IMR-90 (cell line): Measurements from ENCODE around the gene MUC5AC. TPM values are rescaled to one million over a fixed set of nuclear protein-coding genes. Genes with fewer than 3 reads are reported as not detected.
A peak's percentile ranks its signal among the peaks of the same experiment; 100 is the strongest.

ENCODE experiments used
- ATAC-seq: fragments of 200-7000 bp; cut with Tn5 transposase; 2 replicates; pipeline ENCODE4 v1.9.1; 2020; ENCODE audit warnings: low read depth, mild to moderate bottlenecking, moderate library complexity
- BruUV-seq: library from RNA; stranded (reverse); fragments of 400-500 nt; replicated peaks from 2 replicates; lab custom pipeline; 2021; lab: Mats Ljungman, UMichigan
- CTCF ChIA-PET: fragments of 300-600 bp; formaldehyde crosslinking; extraction: SDS; loops from one replicate; lab custom pipeline; 2021; ENCODE audit warnings: antibody characterized with exemption; lab: Yijun Ruan, JAX
- POLR2A ChIA-PET: fragments of 300-600 bp; sonication (Branson Sonifier 250); formaldehyde crosslinking; loops from one replicate; lab custom pipeline; 2022; ENCODE audit warnings: antibody characterized with exemption; ENCODE audit not compliant: unreplicated experiment; lab: Charles Lee
- DNase-seq: peaks from one replicate; pipeline ENCODE4 v3.0.0; 2013
- H2AFZ ChIP-seq: replicated peaks from 2 replicates; pipeline ENCODE3; 2013; ENCODE audit warnings: low read length, mild to moderate bottlenecking; ENCODE audit not compliant: poor library complexity
- H2AK5ac ChIP-seq: 2 replicates; pipeline ENCODE4 v1.6.1; 2013; ENCODE audit warnings: low read depth, low read length, inconsistent platforms
- H2AK9ac ChIP-seq: replicated peaks from 2 replicates; pipeline ENCODE3; 2013; ENCODE audit warnings: mild to moderate bottlenecking, low read depth, low read length, moderate library complexity; ENCODE audit not compliant: poor library complexity
- H2BK120ac ChIP-seq: 2 replicates; pipeline ENCODE4 v1.6.1; 2013; ENCODE audit warnings: low read depth, low read length, inconsistent platforms
- H2BK15ac ChIP-seq: 3 replicates; pipeline ENCODE4 v1.6.1; 2013; ENCODE audit warnings: low read depth, low read length, inconsistent platforms
- H2BK20ac ChIP-seq: 2 replicates; pipeline ENCODE4 v1.6.1; 2013; ENCODE audit warnings: low read depth, mild to moderate bottlenecking, inconsistent platforms, low read length, moderate library complexity
- H2BK5ac ChIP-seq: 2 replicates; pipeline ENCODE4 v1.6.1; 2013; ENCODE audit warnings: mild to moderate bottlenecking, low read depth, low read length, inconsistent platforms; ENCODE audit not compliant: poor library complexity, severe bottlenecking
- H3K14ac ChIP-seq: replicated peaks from 2 replicates; pipeline ENCODE4 v1.6.1; 2013; ENCODE audit warnings: low read depth, low read length, inconsistent platforms
- H3K18ac ChIP-seq: 2 replicates; pipeline ENCODE4 v1.6.1; 2013; ENCODE audit warnings: low read depth, low read length, control low read depth
- H3K23ac ChIP-seq: 2 replicates; pipeline ENCODE4 v1.6.1; 2013; ENCODE audit warnings: low read depth, low read length, inconsistent platforms
- H3K27ac ChIP-seq: 2 replicates; pipeline ENCODE4 v1.5.1; 2013; ENCODE audit warnings: mild to moderate bottlenecking, control low read depth, low read length; ENCODE audit not compliant: insufficient read depth
- H3K27me3 ChIP-seq: 2 replicates; pipeline ENCODE4 v1.6.1; 2013; ENCODE audit warnings: low read length; ENCODE audit not compliant: control insufficient read depth, insufficient read depth
- H3K36me3 ChIP-seq: 2 replicates; pipeline ENCODE4 v1.6.1; 2013; ENCODE audit warnings: low read length, mixed read lengths; ENCODE audit not compliant: control insufficient read depth, insufficient read depth
- H3K4ac ChIP-seq: 2 replicates; pipeline ENCODE4 v1.6.1; 2013; ENCODE audit warnings: low read depth, low read length, inconsistent platforms
- H3K4me1 ChIP-seq: 2 replicates; pipeline ENCODE4 v1.6.1; 2013; ENCODE audit warnings: low read length, mixed read lengths; ENCODE audit not compliant: control insufficient read depth, insufficient read depth
- H3K4me2 ChIP-seq: 2 replicates; pipeline ENCODE4 v1.6.1; 2013; ENCODE audit warnings: low read depth, mild to moderate bottlenecking, control low read depth, low read length, moderate library complexity
- H3K4me3 ChIP-seq: 2 replicates; pipeline ENCODE4 v1.5.1; 2013; ENCODE audit warnings: low read depth, mild to moderate bottlenecking, control low read depth, low read length, moderate library complexity; ENCODE audit not compliant: insufficient read depth
- H3K56ac ChIP-seq: 2 replicates; pipeline ENCODE4 v1.6.1; 2013; ENCODE audit warnings: low read length, inconsistent platforms; ENCODE audit not compliant: insufficient read depth; ENCODE audit errors: extremely low read depth
- H3K79me1 ChIP-seq, 2 experiments: 2 replicates each; pipeline ENCODE4 v1.6.1; 2013; ENCODE audit warnings: low read length in 2 of 2, inconsistent platforms in 1 of 2, low read depth in 1 of 2
- H3K9ac ChIP-seq: 2 replicates; pipeline ENCODE4 v1.6.1; 2013; ENCODE audit warnings: low read depth, low read length, control low read depth
- H3K9me1 ChIP-seq: 2 replicates; pipeline ENCODE4 v1.6.1; 2013; ENCODE audit warnings: low read length, inconsistent platforms; ENCODE audit not compliant: insufficient read depth
- H3K9me3 ChIP-seq: 2 replicates; pipeline ENCODE4 v1.6.1; 2013; ENCODE audit warnings: low read length; ENCODE audit not compliant: control insufficient read depth, insufficient read depth
- H4K20me1 ChIP-seq: 2 replicates; pipeline ENCODE4 v1.6.1; 2013; ENCODE audit warnings: low read length, inconsistent platforms; ENCODE audit not compliant: insufficient read depth
- H4K5ac ChIP-seq: 2 replicates; pipeline ENCODE4 v1.6.1; 2013; ENCODE audit warnings: mild to moderate bottlenecking, low read depth, low read length, control low read depth
- H4K8ac ChIP-seq, 2 experiments: 2 replicates each; pipeline ENCODE4 v1.6.1; 2013; ENCODE audit warnings: low read depth in 2 of 2, low read length in 2 of 2, control low read depth in 1 of 2, inconsistent platforms in 1 of 2
- H4K91ac ChIP-seq: 2 replicates; pipeline ENCODE4 v1.6.1; 2013; ENCODE audit warnings: low read depth, low read length, inconsistent platforms; ENCODE audit not compliant: insufficient read depth
- CTCF ChIP-seq: conservative IDR thresholded peaks from 2 replicates; pipeline ENCODE4 v1.5.1; 2012; ENCODE audit warnings: mild to moderate bottlenecking, low read depth, low read length, improper control_type of control experiment
- RAD21 ChIP-seq: IDR thresholded peaks from 2 replicates; pipeline ENCODE4 v1.6.1; 2012; ENCODE audit warnings: low read length, improper control_type of control experiment
- RCOR1 ChIP-seq: IDR thresholded peaks from 2 replicates; pipeline ENCODE4 v1.6.1; 2012; ENCODE audit warnings: mild to moderate bottlenecking, low read length, improper control_type of control experiment; ENCODE audit not compliant: insufficient replicate concordance
- SMC3 ChIP-seq: fragments of 150-350 bp; IDR thresholded peaks from 2 replicates; pipeline ENCODE4 v1.6.1; 2016; ENCODE audit warnings: low read depth, mild to moderate bottlenecking, antibody characterized with exemption, low read length, moderate library complexity
- WGBS, 2 experiments: methylation state at CpG; one replicate each; pipeline versions ENCODE4 v1.1.5 to v1.1.7; 2013; ENCODE audit warnings: missing lambda C conversion rate in 2 of 2; ENCODE audit not compliant: insufficient read length in 1 of 2; ENCODE audit errors: extremely low coverage in 2 of 2; 5-methylcytosine and 5-hydroxymethylcytosine counted together
- dilution Hi-C: fragments of 300-500 bp; cut with HindIII; formaldehyde crosslinking; loops from one replicate; pipeline ENCODE4 v1.14.3; 2018; ENCODE audit warnings: low sequenced_read_pairs; ENCODE audit not compliant: unreplicated experiment
- in situ Hi-C: fragments of 300-500 bp; cut with MboI; formaldehyde crosslinking; loops from 3 replicates; pipeline ENCODE4 v1.14.3; 2019; ENCODE audit warnings: low sequenced_read_pairs, inconsistent platforms, mixed read lengths
- intact Hi-C: fragments of 100-400 bp; cut with micrococcal nuclease; formaldehyde crosslinking; loops from 2 replicates; pipeline ENCODE4 v1.10.0; 2022
- polyA plus RNA-seq, 3 experiments: library from polyadenylated mRNA; depleted of rRNA; stranded (reverse); fragments of >200 nt; gene quantifications; 2 replicates each; pipeline ENCODE4 v1.2.3, GENCODE V29; 2012; ENCODE audit warnings: low replicate concordance in 1 of 3
- total RNA-seq: library from RNA; depleted of rRNA; stranded (reverse); fragments of >200 nt; gene quantifications from 2 replicates; pipeline ENCODE4 v1.2.3, GENCODE V29; 2012

The MUC5AC gene
- total and polyA plus RNA-seq, 2 of the 4 experiments (the other 2 are of a cell fraction): 0.02 TPM; not detected in 1

DNA sequence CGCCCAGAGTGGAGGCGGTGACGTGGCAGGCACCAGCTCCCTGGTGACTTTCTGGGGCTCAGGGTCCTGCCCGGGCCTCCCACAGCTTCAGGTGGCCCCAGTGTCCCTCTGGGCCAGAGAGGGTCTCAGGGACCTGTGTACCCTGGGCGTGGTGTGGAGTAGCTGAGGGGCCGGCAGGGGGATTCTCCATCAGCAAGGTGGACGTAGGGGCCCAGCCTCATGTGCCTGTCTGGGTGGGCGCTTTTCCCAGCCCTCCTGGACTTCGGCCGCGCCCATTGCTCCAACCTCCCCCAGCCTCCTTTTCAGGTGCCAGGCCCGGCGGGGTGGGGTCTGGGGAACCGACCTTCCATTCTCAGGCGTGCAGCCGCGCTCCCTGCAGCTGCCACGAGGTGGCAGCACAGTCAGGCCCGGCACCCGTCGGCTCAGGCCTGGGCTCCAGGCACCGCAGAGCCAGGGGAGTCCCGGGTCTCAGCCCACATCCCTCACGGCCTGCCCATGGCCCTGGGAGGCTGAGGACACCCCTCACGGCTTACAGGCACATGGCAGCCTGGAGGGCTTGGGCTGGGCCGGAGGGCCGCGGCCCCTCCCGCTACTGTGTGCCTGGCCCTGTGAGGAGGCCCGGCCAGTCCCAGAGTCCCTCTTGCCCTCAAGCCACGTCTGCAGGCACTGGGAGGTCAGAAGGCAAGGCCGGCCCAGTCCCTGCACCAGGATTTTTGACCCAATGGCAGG lies 45.2 kb downstream of the MUC5AC start:
- in situ Hi-C loops (loop anchor here (25.0 kb wide), 1 partner anchor 309 kb away; no protein-coding TSS in a partner anchor), dilution Hi-C loops (no loop called here)

More for the DNA sequence above, 45.2 kb downstream of the MUC5AC start:
- BruUV-seq: no TSS peak
- H3K4me1 ChIP-seq: no peaks in the 10 kb centered on the region
- no peak overlapping the region for H3K56ac ChIP-seq
- WGBS, 2 experiments: 3% methylated on average over 15 of the region's 32 CpGs; no CpG with 5 or more reads in 1 of the 2 experiments
- intact Hi-C loops: loop anchor here (1.0 to 2.0 kb wide), 2 partner anchors 88 to 312 kb away; no protein-coding TSS in a partner anchor
- no peak overlapping the region for H3K14ac ChIP-seq
- ChIA-PET CTCF (interaction anchor here (0.9 kb wide), 1 partner anchor 26 kb away, joined by 3 read pairs; no protein-coding TSS in a partner anchor), POLR2A (no interaction called here)
- no peaks in the 10 kb centered on the region for H3K9me1 ChIP-seq
- no peak overlapping the region for H3K27ac ChIP-seq
- H2BK5ac ChIP-seq: no peak overlapping the region
- no peak overlapping the region for H2AK5ac ChIP-seq
- H2BK120ac ChIP-seq: no peak overlapping the region
- H3K4ac ChIP-seq: no peak overlapping the region
- H3K18ac ChIP-seq: no peak overlapping the region
- H2AFZ ChIP-seq: peak overlapping the region; percentile 84
- no peak overlapping the region for H4K8ac ChIP-seq
- no peaks in the 10 kb centered on the region; the same call in 1 of the 2 replicates for H4K20me1 ChIP-seq
- no peak overlapping the region for H3K4me2 ChIP-seq
- H2AK9ac ChIP-seq: peak overlapping the region; percentile 55
- DNase-seq: peak; percentile 12
- no peak overlapping the region for H2BK20ac ChIP-seq
- H3K23ac ChIP-seq: no peak overlapping the region
- no peak overlapping the region for H3K9ac ChIP-seq
- TF ChIP-seq RCOR1: no peak
- TF ChIP-seq RAD21: peak; percentile 84
- TF ChIP-seq SMC3: peak; percentile 81
- TF ChIP-seq CTCF: peak; percentile 86
- no peak overlapping the region for H3K4me3 ChIP-seq
- no peak overlapping the region for H4K91ac ChIP-seq
- no peaks in the 10 kb centered on the region for H3K36me3 ChIP-seq
- H4K5ac ChIP-seq: no peak overlapping the region
- no peak overlapping the region for H2BK15ac ChIP-seq
- ATAC-seq: peak; percentile 97
- H3K79me1 ChIP-seq: no peaks in the 10 kb centered on the region
- H3K9me3 ChIP-seq: no peaks in the 10 kb centered on the region
- peaks cover 16% of the 10 kb centered on the region; the same call in 1 of the 2 replicates for H3K27me3 ChIP-seq
